Coronary artery (tissue), 2 donors: ENCODE measurements around the gene XPNPEP2.

ENCODE experiments used
- DNase-seq: peaks from one replicate; pipeline ENCODE4 v3.0.0-alpha.2; 2017; ENCODE audit warnings: low spot score
- H3K27ac ChIP-seq, 2 donors: fragments of 200-600 bp; sonication (generic); one replicate each; pipeline ENCODE4 v1.5.1; 2016 to 2019
- H3K4me3 ChIP-seq: fragments of 200-600 bp; sonication (generic); 2 replicates; pipeline ENCODE4 v1.5.1; 2016; ENCODE audit warnings: mild to moderate bottlenecking, moderate library complexity
- TF ChIP-seq, protein P1 (sequence below): fragments of 200-600 bp; sonication (generic); IDR thresholded peaks from one replicate; pipeline ENCODE4 v1.5.1; 2019; ENCODE audit warnings: antibody characterized with exemption

The XPNPEP2 gene

DNA sequence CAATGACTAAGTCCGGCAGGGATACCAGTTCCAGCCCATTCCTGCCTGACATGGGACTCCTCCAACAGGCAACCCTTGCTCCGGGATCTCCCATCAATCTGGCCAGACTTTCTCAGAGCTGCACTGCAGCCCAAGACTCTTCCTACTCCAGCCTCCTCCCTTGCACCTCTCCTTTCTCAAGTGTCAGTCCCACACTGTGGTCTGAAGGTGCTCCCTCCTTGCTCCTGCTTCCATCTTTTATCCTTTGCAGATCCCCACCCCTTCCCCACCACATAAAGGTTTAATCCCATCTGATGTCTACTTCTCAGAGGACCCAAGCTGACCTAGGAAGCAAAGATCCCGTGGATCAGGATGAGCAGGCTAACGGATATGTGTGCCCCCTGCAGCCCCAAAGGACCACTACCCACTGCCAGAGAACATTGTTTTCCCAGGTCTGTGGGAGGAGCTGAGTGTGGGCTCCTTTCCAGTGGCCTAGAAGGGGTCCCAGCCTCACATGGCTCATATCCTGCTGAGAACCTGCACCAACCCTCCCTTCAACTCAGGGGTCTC lies 33.3 kb upstream of the XPNPEP2 start:
- DNase-seq = peak; percentile 47
- Histone ChIP-seq H3K4me3 (no peak overlapping the region), H3K27ac (no peak overlapping the region)
- TF ChIP-seq, protein P1, sequence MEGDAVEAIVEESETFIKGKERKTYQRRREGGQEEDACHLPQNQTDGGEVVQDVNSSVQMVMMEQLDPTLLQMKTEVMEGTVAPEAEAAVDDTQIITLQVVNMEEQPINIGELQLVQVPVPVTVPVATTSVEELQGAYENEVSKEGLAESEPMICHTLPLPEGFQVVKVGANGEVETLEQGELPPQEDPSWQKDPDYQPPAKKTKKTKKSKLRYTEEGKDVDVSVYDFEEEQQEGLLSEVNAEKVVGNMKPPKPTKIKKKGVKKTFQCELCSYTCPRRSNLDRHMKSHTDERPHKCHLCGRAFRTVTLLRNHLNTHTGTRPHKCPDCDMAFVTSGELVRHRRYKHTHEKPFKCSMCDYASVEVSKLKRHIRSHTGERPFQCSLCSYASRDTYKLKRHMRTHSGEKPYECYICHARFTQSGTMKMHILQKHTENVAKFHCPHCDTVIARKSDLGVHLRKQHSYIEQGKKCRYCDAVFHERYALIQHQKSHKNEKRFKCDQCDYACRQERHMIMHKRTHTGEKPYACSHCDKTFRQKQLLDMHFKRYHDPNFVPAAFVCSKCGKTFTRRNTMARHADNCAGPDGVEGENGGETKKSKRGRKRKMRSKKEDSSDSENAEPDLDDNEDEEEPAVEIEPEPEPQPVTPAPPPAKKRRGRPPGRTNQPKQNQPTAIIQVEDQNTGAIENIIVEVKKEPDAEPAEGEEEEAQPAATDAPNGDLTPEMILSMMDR = no peak

DNA sequence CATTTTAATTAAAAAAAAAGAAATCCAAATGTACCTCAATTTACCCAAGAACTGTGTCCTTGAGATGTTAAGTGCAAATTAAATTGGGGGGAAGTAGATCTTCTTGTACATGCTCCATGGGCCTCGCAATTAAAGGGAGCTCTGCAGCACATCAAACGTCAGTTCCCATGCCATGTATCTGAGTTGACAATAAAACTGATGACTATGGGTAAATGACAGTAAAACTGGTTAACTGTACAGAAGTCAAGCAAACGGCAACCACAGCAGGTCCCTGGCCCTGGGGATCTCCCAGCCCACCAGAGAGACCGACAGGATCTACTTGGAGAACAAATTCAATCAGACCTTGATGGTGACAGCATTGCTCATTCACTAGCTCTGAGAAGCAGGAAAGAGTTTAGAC lies 32.8 kb upstream of the XPNPEP2 start:
- H3K27ac ChIP-seq = peak overlapping the region in 1 of 2 donors; percentile 35
- TF ChIP-seq, protein P1 = no peak
- no peak for DNase-seq

GRCh38 chrX:129706400-129707072 lies 32.2 kb upstream of the XPNPEP2 start:
- DNase-seq = peak; percentile 69
- TF ChIP-seq, protein P1 = no peak
- peak overlapping the region in 1 of 2 donors; percentile 35 for H3K27ac ChIP-seq
- no peak overlapping the region for H3K4me3 ChIP-seq

More for the DNA sequence above, 32.8 kb upstream of the XPNPEP2 start:
- H3K4me3 ChIP-seq = no peak overlapping the region

- DNase-seq = no peak
- no peak overlapping the region for H3K27ac ChIP-seq
- no peak overlapping the region for H3K4me3 ChIP-seq
- TF ChIP-seq, protein P1 = no peak
Observed at GRCh38 chrX:129714581-129714980, 24.2 kb upstream of the XPNPEP2 start.

DNA sequence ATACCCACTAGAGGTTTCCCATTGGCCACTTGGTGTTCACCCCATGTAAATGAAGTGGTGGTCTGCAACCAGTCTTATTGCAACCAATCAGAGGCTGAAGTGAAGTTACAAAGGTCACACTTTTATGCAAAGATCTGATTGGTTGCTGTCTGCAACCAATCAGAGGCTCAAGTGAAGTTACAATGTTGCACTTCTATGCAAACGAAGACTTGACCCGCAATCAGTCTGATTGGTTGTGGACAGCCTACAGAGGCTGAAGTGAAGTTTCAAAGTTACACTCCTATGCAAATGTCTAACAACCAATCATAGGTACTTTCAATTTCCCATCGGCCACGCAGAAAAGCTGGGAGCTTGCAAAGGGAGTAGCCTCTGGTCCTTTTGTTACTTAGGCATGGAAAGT lies 22.3 kb upstream of the XPNPEP2 start:
- DNase-seq = peak; percentile 2
- H3K4me3 ChIP-seq = no peak overlapping the region
- no peak overlapping the region for H3K27ac ChIP-seq
- TF ChIP-seq, protein P1 = no peak

- TF ChIP-seq, protein P1 = no peak
- Histone ChIP-seq H3K4me3 (no peak overlapping the region), H3K27ac (no peak overlapping the region)
- peak; percentile 72 for DNase-seq
Observed at GRCh38 chrX:129717892-129718291, 20.9 kb upstream of the XPNPEP2 start.

GRCh38 chrX:129718676-129719075 lies 20.1 kb upstream of the XPNPEP2 start:
- H3K4me3 ChIP-seq = no peak overlapping the region
- TF ChIP-seq, protein P1 = no peak
- no peak overlapping the region for H3K27ac ChIP-seq
- DNase-seq = peak; percentile 54
